Measurements from ENCODE around the gene EXOC3L4.

EXOC3L4 gene

GRCh38 chr14:103121846-103122584 is 27.5 kb downstream of the EXOC3L4 start (continued):
- TF ChIP-seq AEBP2 (tag by site-specific recombination; IDR thresholded peaks at IDR 0.05; ENCODE audit: borderline replicate concordance), result no peak
- TF ChIP-seq BCL11B (tag by site-specific recombination; IDR thresholded peaks at IDR 0.05; ENCODE audit: low read depth), result peak; percentile 63; the same call in 1 of the 2 replicates
- peak; percentile 47; the same call in 1 of the 2 replicates for TF ChIP-seq KLF9 (tag by site-specific recombination; IDR thresholded peaks at IDR 0.05; ENCODE audit: low read depth)
- TF ChIP-seq ZFP41 (tag by site-specific recombination; IDR thresholded peaks at IDR 0.05; ENCODE audit: borderline replicate concordance), result no peak
- peak; percentile 69; the same call in 1 of the 2 replicates for TF ChIP-seq ZNF561 (tag by site-specific recombination; IDR thresholded peaks at IDR 0.05; ENCODE audit: borderline replicate concordance)
- TF ChIP-seq ZNF423 (tag by site-specific recombination; IDR thresholded peaks at IDR 0.05), result peak; percentile 81; the same call in 1 of the 2 replicates
- no peak for TF ChIP-seq ZNF112 (tag by site-specific recombination; IDR thresholded peaks at IDR 0.05)
- TF ChIP-seq ZNF654 (tag by site-specific recombination; IDR thresholded peaks at IDR 0.05; ENCODE audit: low read depth), result no peak
- TF ChIP-seq ZNF174 (tag by site-specific recombination; IDR thresholded peaks at IDR 0.05), result no peak
- peak; percentile 78 for TF ChIP-seq SP7 (tag by site-specific recombination; IDR thresholded peaks at IDR 0.05)
- TF ChIP-seq ZBTB8A (tag by site-specific recombination; IDR thresholded peaks at IDR 0.05), result peak; percentile 72; the same call in 1 of the 2 replicates
- peak; percentile 76 for TF ChIP-seq ZBTB44 (tag by site-specific recombination; IDR thresholded peaks at IDR 0.05)
- TF ChIP-seq ZNF600 (tag by site-specific recombination; IDR thresholded peaks at IDR 0.05), result peak; percentile 30; the same call in 1 of the 2 replicates
- no peak for TF ChIP-seq ZFP69B (tag by site-specific recombination; IDR thresholded peaks at IDR 0.05)
- no peak for TF ChIP-seq ELK4 (IDR thresholded peaks at IDR 0.05; ENCODE audit: borderline replicate concordance, low read depth, low read length)
- TF ChIP-seq ZNF621 (tag by site-specific recombination; IDR thresholded peaks at IDR 0.05), result no peak
- TF ChIP-seq WT1 (tag by site-specific recombination; IDR thresholded peaks at IDR 0.05), result no peak
- no peak; the same call in 1 of the 2 replicates for TF ChIP-seq ZNF692 (tag by site-specific recombination; IDR thresholded peaks at IDR 0.05)
- 0 out of 2 replicates have a peak, but pooled peaks have one; percentile 44 for TF ChIP-seq ZNF10 (tag by site-specific recombination; IDR thresholded peaks at IDR 0.05)
- peak; percentile 85 for TF ChIP-seq ZBTB17 (tag by site-specific recombination; IDR thresholded peaks at IDR 0.05)
- no peak for TF ChIP-seq ZNF555 (tag by site-specific recombination; conservative IDR thresholded peaks at IDR 0.05)
- no peak for TF ChIP-seq ZNF184 (tag by site-specific recombination; IDR thresholded peaks at IDR 0.05)
- TF ChIP-seq ZNF391 (tag by site-specific recombination; IDR thresholded peaks at IDR 0.05; ENCODE audit: borderline replicate concordance, low read depth), result no peak
